Chondrocyte (in vitro differentiated cells): Measurements from ENCODE around the gene CCDC24. TPM values are rescaled to one million over a fixed set of nuclear protein-coding genes. Genes with fewer than 3 reads are reported as not detected.

Experiments used
- DNase-seq: peaks from one replicate; pipeline ENCODE4 v3.0.0; 2021; ENCODE audit warnings: mixed read lengths, low spot score
- H3K27ac Mint-ChIP-seq: one replicate; pipeline ENCODE4 v1.8.0; 2021; ENCODE audit warnings: mild to moderate bottlenecking, moderate library complexity, mixed read lengths; ENCODE audit not compliant: unreplicated experiment
- H3K27me3 Mint-ChIP-seq: 2 replicates; pipeline ENCODE4 v1.8.0; 2021; ENCODE audit warnings: low read depth, mixed read lengths
- H3K36me3 Mint-ChIP-seq: 2 replicates; pipeline ENCODE4 v1.8.0; 2021; ENCODE audit warnings: low read depth, mixed read lengths
- H3K4me1 Mint-ChIP-seq: 2 replicates; pipeline ENCODE4 v1.8.0; 2021; ENCODE audit warnings: low read depth, mild to moderate bottlenecking, mixed read lengths
- H3K4me3 Mint-ChIP-seq: one replicate; pipeline ENCODE4 v1.8.0; 2021; ENCODE audit warnings: mild to moderate bottlenecking, moderate library complexity, mixed read lengths; ENCODE audit not compliant: unreplicated experiment
- H3K9me3 Mint-ChIP-seq: 2 replicates; pipeline ENCODE4 v1.8.0; 2021; ENCODE audit warnings: low read depth, mixed read lengths
- total RNA-seq: library from RNA; stranded (reverse); gene quantifications from 3 replicates; pipeline ENCODE4 v1.2.1, GENCODE V29; 2021
- TF ChIP-seq, protein P1 (sequence below): fragments of 200-600 bp; sonication (generic); IDR thresholded peaks from 2 replicates; pipeline ENCODE4 v1.5.0; 2021; ENCODE audit warnings: antibody characterized with exemption, mild to moderate bottlenecking, moderate library complexity

Gene CCDC24
- total RNA-seq, 1 donor from 2014 or later: 6.3 TPM

DNA sequence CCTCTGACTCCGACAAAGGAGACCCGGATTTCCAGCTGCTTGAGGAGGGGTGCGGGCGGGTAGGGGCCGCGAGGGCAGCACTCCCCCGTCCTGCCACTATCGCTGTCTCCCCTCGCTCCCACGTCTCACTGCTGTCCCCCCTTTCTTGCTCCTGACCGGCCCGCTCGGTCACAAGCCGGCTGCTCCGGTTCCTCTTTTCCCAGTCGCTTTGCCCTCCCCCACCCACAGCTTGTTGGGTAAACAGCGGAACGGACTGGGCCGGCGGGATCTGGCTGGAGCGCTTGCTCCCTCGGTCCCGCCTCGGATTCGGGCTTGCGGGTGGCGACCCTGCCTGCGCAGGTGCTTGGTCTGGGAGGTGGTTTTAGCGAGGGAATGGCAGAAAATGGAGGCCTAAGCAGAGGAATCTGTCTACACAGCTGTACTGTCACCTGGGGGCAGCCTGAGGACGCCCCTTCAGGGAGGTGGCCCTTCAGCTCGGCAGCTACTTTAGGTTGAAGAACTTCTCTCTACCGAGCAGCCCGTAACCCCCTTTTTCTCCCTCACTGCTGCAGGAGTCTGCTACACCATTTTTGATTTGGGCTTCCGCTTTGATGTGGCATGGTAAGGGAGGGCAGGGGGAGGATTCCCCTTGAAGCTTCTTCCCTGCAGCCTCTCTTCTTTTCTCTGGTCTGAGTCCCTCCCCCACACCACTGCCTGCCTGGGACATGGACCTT, 16.0 kb upstream of the CCDC24 start:
- peak; percentile 77 for DNase-seq
- Mint-ChIP-seq H3K36me3 (peaks cover 17% of the 10 kb centered on the region), H3K27ac (peak overlapping the region; percentile 80), H3K4me1 (peaks cover 54% of the 10 kb centered on the region), H3K4me3 (peak overlapping the region; percentile 92), H3K27me3 (no peaks in the 10 kb centered on the region), H3K9me3 (no peaks in the 10 kb centered on the region)
- TF ChIP-seq, protein P1, sequence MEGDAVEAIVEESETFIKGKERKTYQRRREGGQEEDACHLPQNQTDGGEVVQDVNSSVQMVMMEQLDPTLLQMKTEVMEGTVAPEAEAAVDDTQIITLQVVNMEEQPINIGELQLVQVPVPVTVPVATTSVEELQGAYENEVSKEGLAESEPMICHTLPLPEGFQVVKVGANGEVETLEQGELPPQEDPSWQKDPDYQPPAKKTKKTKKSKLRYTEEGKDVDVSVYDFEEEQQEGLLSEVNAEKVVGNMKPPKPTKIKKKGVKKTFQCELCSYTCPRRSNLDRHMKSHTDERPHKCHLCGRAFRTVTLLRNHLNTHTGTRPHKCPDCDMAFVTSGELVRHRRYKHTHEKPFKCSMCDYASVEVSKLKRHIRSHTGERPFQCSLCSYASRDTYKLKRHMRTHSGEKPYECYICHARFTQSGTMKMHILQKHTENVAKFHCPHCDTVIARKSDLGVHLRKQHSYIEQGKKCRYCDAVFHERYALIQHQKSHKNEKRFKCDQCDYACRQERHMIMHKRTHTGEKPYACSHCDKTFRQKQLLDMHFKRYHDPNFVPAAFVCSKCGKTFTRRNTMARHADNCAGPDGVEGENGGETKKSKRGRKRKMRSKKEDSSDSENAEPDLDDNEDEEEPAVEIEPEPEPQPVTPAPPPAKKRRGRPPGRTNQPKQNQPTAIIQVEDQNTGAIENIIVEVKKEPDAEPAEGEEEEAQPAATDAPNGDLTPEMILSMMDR: no peak

DNA sequence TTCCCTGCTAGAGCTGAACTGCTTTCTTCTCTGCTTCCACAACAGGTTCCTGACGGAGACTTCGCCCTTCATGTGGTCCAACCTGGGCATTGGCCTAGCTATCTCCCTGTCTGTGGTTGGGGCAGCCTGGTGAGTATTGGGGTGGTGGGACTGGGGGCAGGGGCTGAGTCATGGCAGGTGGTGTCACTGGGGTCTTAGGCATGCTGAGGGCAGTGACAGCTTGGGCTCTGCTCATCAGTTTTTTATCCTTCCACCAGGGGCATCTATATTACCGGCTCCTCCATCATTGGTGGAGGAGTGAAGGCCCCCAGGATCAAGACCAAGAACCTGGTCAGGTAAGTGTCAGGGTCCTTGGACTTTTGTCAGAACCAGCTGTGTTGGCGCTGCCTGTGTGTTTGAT, 15.4 kb upstream of the CCDC24 start:
- Mint-ChIP-seq H3K4me3 (peak overlapping the region; percentile 92), H3K36me3 (peaks cover 20% of the 10 kb centered on the region), H3K27ac (peak overlapping the region; percentile 80), H3K4me1 (peaks cover 52% of the 10 kb centered on the region), H3K9me3 (no peaks in the 10 kb centered on the region), H3K27me3 (no peaks in the 10 kb centered on the region)
- DNase-seq: peak; percentile 64
- TF ChIP-seq, protein P1: no peak

DNA sequence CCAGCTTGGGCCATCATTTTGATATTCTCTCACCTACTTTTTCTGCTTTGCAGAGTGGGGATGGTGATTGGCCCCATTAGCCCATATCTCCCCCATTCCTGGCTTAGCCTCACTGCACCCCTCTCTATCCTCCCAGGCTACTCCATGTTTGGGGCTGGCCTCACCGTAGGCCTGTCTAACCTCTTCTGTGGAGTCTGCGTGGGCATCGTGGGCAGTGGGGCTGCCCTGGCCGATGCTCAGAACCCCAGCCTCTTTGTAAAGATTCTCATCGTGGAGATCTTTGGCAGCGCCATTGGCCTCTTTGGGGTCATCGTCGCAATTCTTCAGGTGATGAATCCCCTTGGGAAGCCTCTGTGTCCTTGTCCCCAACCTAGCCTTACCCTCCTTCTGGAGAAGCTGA, 14.5 kb upstream of the CCDC24 start:
- Mint-ChIP-seq H3K27me3 (no peaks in the 10 kb centered on the region), H3K4me1 (peaks cover 52% of the 10 kb centered on the region), H3K27ac (peak overlapping the region; percentile 27), H3K36me3 (peaks cover 20% of the 10 kb centered on the region), H3K4me3 (peak overlapping the region; percentile 39), H3K9me3 (no peaks in the 10 kb centered on the region)
- TF ChIP-seq, protein P1: no peak
- DNase-seq: no peak

DNA sequence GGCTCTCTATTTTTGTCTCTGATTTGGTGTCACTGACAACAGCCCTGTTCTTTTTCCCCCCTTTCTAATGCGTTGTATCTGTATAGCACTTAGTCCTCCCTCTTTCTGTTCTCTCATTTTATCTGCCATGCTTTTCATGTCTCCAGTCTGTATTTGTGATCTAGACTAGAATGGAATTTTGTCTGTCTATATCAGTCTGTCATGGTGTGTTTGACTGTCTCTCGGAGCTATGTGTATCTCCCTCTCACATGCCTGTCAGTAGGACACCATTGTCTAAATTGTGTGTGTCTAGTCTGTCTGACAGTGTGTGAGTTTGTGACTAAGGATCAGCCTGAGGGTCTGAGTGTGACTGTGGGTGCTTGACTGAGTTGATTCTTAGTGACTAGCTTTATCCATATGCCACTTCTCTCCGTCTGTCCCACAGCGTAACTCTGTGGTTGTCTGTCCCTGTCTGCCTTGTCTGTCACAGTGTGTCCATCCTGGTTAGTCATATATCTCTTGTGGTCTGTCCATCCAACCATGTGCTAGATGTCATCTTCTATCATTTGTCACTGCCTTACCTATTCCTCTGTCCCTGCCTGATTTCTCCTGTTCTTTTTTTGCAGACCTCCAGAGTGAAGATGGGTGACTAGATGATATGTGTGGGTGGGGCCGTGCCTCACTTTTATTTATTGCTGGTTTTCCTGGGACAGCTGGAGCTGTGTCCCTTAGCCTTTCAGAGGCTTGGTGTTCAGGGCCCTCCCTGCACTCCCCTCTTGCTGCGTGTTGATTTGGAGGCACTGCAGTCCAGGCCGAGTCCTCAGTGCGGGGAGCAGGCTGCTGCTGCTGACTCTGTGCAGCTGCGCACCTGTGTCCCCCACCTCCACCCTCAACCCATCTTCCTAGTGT, 13.8 kb upstream of the CCDC24 start:
- peaks cover 55% of the 10 kb centered on the region for H3K4me1 Mint-ChIP-seq
- H3K27ac Mint-ChIP-seq: peak overlapping the region; percentile 80

DNA sequence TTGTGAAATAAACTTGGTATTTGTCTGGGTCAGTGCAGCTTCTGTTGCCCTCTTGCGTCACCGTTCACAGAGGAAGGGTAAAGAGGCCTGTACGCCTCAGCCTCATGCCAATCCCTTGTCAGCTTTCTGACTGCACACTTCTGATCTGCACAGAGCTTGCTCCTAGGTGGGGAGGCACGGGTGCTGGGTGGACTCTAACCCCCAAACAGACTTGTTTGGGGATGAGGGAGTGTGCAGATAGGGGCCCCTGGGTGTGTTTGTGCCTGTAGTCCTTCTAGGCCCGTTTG, 13.2 kb upstream of the CCDC24 start:
- Mint-ChIP-seq H3K9me3 (no peaks in the 10 kb centered on the region), H3K4me1 (peaks cover 61% of the 10 kb centered on the region), H3K27me3 (no peaks in the 10 kb centered on the region), H3K27ac (peak overlapping the region; percentile 80), H3K4me3 (peak overlapping the region; percentile 83), H3K36me3 (peaks cover 30% of the 10 kb centered on the region)
- TF ChIP-seq, protein P1: no peak
- DNase-seq: no peak

More for the DNA sequence above, 13.8 kb upstream of the CCDC24 start:
- TF ChIP-seq, protein P1: no peak
- peak overlapping the region; percentile 39 for H3K4me3 Mint-ChIP-seq
- no peaks in the 10 kb centered on the region for H3K27me3 Mint-ChIP-seq
- H3K36me3 Mint-ChIP-seq: peaks cover 24% of the 10 kb centered on the region
- no peak for DNase-seq
- H3K9me3 Mint-ChIP-seq: no peaks in the 10 kb centered on the region
